ENCODE results near the gene CLMP.
"Not testable (repeated sequence)": the region's sequence is repeated elsewhere in the genome, so short reads cannot be mapped to it uniquely, and the experiment has no call there.

CLMP gene

DNA sequence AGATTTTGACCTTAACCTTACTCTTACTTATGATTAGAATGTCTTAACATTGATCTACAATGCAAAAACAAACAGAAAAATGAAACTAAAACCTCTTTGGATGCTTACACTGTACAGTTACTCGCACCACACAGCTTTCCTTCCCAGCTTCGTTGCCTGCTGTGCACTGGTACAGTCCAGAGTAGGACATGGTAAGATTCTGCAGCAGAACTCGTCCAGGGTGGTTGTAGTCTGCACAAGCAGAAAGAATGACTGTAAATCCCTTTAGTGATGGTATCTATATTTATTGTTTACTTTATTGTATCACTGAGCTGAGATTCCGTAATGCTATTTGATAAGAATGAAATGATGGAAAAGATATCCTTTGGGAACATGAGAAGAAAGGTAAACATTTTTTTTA lies 112.1 kb downstream of the CLMP start:
- no peak for DNase-seq (ENCODE audit: low spot score)

DNA sequence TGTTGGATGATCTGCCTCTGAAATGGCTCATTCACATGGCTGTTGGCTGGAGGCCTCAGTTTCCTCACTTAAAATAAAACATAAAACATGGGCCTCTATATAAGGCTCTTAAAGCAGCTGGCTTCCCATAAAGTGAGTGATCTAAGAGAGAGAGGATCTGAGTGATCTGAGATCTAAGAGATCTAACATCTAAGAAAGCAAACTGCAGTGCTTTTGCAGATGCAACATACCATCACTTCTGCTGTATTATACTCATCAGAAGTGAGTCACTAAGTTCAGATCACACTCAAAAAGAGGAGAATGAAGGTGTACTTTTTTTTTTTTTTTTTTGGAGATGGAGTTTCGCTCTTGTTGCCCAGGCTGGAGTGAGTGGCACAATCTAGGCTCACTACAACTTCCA lies 115.0 kb downstream of the CLMP start:
- DNase-seq (ENCODE audit: low spot score), result no peak

GRCh38 chr11:123076484-123076883 lies 118.6 kb downstream of the CLMP start:
- DNase-seq (ENCODE audit: low spot score), result no peak

DNA sequence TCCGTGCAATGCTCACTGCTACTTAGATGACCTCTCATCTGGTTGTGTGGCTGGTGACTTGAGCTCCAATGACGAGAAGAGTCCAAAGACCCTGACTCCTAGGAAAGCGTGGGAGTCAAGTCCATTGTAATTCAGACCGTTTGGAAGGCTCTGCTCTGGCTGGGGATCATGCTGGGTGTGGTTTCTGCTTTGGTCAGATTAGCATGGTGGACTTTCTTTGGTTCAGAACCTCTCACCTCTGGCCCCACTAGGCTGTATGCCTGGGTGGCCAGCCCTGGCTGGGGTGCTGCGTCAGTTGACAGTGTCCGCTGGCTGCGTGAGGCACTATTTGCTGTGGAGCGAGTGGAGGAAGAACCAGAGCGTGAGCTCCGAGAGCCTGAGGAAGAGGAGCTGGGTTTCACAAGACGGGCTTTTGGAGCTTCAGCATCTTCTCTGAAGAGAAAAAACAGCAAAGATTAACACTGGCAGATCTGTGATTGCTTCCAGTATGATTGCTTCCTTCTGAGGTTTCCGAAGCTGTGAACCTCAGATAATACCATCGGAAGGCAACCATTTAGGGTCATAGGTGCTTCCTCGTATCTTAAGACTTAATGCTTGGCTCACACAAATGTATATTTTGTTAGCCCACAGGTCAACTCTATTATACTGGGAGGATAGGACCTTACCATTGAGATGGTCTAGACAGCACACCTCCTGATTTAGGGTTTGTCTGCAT lies 121.5 kb downstream of the CLMP start:
- no peak for DNase-seq (ENCODE audit: low spot score)

DNA sequence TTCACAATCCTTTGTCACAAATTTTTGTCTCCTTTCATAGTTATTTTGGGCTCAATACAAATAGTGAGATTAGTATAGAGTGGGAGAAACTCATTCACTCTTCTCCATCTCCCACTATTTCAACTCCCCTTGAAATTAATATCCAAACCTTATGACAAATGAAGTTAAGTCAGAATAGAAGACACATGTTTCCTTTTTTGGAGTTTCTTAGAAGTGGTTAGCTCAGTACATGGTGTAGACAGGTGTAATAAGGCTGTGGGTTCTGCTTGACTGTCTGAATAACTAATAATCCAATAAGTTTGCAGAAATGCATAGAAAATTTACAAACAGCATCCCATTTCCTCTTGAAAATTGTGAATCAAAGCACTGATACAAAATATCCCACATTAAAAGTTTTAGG lies 122.3 kb downstream of the CLMP start:
- no peak for DNase-seq (ENCODE audit: low spot score)

- no peak for DNase-seq (ENCODE audit: low spot score)
Observed at GRCh38 chr11:123072332-123072761, 122.7 kb downstream of the CLMP start.

GRCh38 chr11:123069908-123070821 lies 124.9 kb downstream of the CLMP start:
- DNase-seq (ENCODE audit: low spot score), result peak; percentile 41

- DNase-seq (ENCODE audit: low spot score), result no peak
Observed at GRCh38 chr11:123065621-123066020, 129.4 kb downstream of the CLMP start.

- DNase-seq (ENCODE audit: low spot score), result peak; percentile 57
Observed at GRCh38 chr11:123063826-123064657, 131.0 kb downstream of the CLMP start.

GRCh38 chr11:123062892-123063825 lies 131.9 kb downstream of the CLMP start:
- peak; percentile 79 for DNase-seq (ENCODE audit: low spot score)

GRCh38 chr11:123062158-123062891 lies 132.7 kb downstream of the CLMP start:
- DNase-seq (ENCODE audit: low spot score), result peak; percentile 99

DNA sequence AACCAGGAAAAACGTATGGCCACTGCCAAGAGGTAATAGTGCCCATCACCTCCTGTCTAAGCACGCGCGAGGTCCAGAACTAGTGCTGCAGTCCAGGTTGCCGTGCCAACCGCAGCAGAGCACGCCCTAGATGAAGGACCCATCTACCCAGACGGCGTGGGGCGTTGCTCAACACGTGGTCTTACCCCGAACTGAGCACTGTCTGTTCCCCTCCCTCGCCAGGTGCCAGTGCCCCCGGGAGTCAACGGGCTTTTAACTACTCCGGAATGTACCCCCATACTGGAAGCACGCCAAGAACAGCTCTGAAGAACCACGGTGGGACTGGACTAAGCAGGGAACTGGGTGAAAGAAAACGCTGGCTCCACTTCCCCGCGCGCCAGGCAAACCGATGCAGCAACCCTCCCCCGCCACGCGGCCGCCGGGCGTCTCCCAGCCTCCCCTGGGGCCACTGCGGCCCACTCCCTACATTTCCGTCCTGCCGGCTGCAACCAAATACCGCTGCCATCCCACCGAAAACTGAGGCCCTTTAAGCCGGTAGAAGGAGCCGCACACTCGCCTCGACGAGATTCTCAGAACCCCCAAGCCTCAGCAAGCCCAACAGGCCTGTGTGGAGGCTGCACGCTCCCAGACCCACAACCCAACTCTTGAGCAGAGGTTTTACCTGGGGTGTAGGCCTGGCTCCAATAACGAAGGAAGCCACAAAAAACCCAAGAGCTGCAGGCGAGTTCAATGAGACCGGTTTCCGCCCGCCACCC lies 133.5 kb downstream of the CLMP start, which contains the start of gene HSPA8:
Gene HSPA8, minus strand, starts transcription at position 734 of the 755 bp plus-strand sequence. CDS start 812 bp downstream, outside the sequence.
- DNase-seq (ENCODE audit: low spot score), result peak; percentile 76

DNA sequence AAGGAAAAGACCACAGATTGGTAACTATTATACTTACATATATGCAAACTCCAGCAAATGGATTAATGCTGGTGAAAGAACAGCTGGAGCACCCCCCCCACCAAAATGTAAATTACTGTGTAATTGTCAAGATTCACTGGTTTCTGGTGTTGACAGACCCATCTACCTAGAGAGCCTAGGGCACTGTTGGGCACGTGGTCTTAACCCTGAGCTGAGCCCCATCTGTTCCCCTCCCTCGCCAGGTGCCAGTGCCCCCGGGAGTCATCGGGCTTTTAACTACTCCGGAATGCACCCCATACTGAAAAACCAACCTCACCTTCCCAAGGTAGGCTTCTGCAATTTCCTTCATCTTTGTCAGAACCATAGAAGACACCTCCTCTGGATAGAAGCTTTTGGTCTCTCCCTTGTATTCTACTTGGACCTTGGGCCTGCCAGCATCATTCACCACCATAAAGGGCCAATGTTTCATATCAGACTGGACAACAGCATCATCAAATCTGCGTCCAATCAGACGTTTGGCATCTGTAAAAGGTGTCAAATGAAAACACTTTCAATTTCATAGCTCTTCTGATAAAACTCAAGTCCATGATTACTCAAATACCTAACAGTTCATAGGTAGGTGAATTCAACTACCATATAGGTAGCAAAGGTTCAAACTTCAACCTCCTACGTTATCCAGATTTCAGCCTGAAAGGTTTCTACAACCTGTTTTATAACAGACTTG lies 134.6 kb downstream of the CLMP start:
- DNase-seq (ENCODE audit: low spot score), result no peak

- not testable (repeated sequence) for DNase-seq (ENCODE audit: low spot score)
Observed at GRCh38 chr11:123059041-123059920, 135.8 kb downstream of the CLMP start.

GRCh38 chr11:123057661-123058305 lies 137.3 kb downstream of the CLMP start:
- no peak for DNase-seq (ENCODE audit: low spot score)

GRCh38 chr11:123056835-123057491 lies 138.1 kb downstream of the CLMP start:
- DNase-seq (ENCODE audit: low spot score), result peak; percentile 58

Data from pons (tissue), 1 donor.